Activated CD4-positive, alpha-beta memory T cell treated with anti-CD3 and anti-CD28 coated beads, Interleukin-2, amount 10 ng/mL, durations not matched to agents 7 days and 5 days (primary cell): Measurements from ENCODE around the gene GXYLT2. TPM values are rescaled to one million over a fixed set of nuclear protein-coding genes. Genes with fewer than 3 reads are reported as not detected.

ENCODE experiments used
- CTCF ChIA-PET: fragments of 350-600 bp; sonication (Branson Sonifier 250); formaldehyde crosslinking; loops from one replicate; lab custom pipeline; 2021; ENCODE audit warnings: antibody characterized with exemption, inconsistent platforms; lab: Charles Lee
- POLR2A ChIA-PET: fragments of 350-600 bp; sonication (Branson Sonifier 250); formaldehyde crosslinking; loops from one replicate; lab custom pipeline; 2021; ENCODE audit warnings: antibody characterized with exemption; lab: Charles Lee
- DNase-seq: peaks from one replicate; pipeline ENCODE4 v3.0.0-alpha.2; 2020
- H3K27ac Mint-ChIP-seq: one replicate; pipeline ENCODE4 v1.8.0; 2021; ENCODE audit warnings: mild to moderate bottlenecking, mixed read lengths
- H3K27me3 Mint-ChIP-seq: one replicate; pipeline ENCODE4 v1.8.0; 2021; ENCODE audit warnings: mixed read lengths
- H3K36me3 Mint-ChIP-seq: one replicate; pipeline ENCODE4 v1.8.0; 2021; ENCODE audit warnings: low read depth, mixed read lengths
- H3K4me1 Mint-ChIP-seq: one replicate; pipeline ENCODE4 v1.8.0; 2021; ENCODE audit warnings: mixed read lengths
- H3K4me3 Mint-ChIP-seq: one replicate; pipeline ENCODE4 v1.8.0; 2021; ENCODE audit warnings: mild to moderate bottlenecking, mixed read lengths
- H3K9me3 Mint-ChIP-seq: one replicate; pipeline ENCODE4 v1.8.0; 2021; ENCODE audit warnings: mixed read lengths
- total RNA-seq, 2 experiments: library from RNA; stranded (reverse); gene quantifications; one replicate each; pipeline ENCODE4 v1.2.3, GENCODE V29; 2021

The GXYLT2 gene
- total RNA-seq, 2 experiments from 2014 or later = not detected

DNA sequence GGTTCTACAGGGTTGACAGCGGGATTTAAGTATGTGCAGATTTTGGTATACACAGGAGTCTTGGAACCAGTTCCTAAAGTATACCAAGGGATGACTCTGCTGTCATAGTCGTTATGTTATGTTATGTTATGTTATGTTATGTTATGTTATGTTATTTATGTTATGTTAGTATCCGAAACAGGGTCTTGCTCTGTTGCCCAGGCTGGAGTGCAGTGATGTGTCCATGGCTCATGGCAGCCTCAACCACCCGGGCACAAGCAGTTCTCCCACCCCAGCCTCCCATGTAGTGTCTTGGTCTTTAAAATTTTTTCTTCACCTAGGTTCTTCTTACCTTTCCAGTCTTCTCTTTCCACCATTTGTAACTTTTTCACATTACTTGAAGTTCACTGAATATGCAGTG lies 130.5 kb downstream of the GXYLT2 start:
- ChIA-PET CTCF (no interaction called here), POLR2A (no interaction called here)
- peaks cover 30% of the 10 kb centered on the region for H3K4me1 Mint-ChIP-seq
- no peak overlapping the region for H3K27ac Mint-ChIP-seq
- H3K9me3 Mint-ChIP-seq = no peaks in the 10 kb centered on the region
- H3K36me3 Mint-ChIP-seq = peaks cover 36% of the 10 kb centered on the region
- H3K27me3 Mint-ChIP-seq = no peaks in the 10 kb centered on the region
- DNase-seq = no peak
- H3K4me3 Mint-ChIP-seq = no peak overlapping the region

DNA sequence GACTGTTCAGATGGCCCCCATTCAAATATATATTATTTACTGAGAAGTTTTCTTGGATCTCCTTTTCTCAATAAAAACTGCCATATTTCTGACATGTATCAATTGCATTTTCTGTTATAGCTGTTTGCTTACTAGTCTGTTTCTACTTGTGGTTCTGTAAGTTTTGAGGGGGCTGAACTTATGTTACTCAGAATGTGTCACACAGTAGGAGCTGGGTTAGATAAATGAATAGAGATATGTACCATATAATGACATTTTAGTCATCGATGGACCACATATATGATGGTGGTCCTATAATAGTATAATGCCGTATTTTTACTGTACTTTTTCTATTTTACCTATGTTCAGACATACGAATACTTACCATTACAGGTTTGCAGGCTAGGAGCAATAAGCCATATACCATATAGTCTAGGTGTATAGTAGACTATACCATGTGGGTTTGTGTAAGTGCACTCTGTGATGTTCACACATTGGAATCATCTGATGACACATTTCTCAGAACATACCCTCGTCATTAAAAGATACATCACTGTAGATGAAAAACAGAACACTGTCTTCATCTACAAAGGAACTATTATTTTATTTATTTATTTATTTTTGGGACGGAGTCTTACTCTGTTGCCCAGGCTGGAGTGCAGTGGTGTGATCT lies 131.1 kb downstream of the GXYLT2 start:
- POLR2A ChIA-PET = no interaction called here
- no peaks in the 10 kb centered on the region for H3K27me3 Mint-ChIP-seq
- DNase-seq = no peak
- H3K27ac Mint-ChIP-seq = no peak overlapping the region
- H3K4me3 Mint-ChIP-seq = no peak overlapping the region
- no peaks in the 10 kb centered on the region for H3K9me3 Mint-ChIP-seq
- CTCF ChIA-PET = no interaction called here
- peaks cover 36% of the 10 kb centered on the region for H3K36me3 Mint-ChIP-seq
- peaks cover 30% of the 10 kb centered on the region for H3K4me1 Mint-ChIP-seq

DNA sequence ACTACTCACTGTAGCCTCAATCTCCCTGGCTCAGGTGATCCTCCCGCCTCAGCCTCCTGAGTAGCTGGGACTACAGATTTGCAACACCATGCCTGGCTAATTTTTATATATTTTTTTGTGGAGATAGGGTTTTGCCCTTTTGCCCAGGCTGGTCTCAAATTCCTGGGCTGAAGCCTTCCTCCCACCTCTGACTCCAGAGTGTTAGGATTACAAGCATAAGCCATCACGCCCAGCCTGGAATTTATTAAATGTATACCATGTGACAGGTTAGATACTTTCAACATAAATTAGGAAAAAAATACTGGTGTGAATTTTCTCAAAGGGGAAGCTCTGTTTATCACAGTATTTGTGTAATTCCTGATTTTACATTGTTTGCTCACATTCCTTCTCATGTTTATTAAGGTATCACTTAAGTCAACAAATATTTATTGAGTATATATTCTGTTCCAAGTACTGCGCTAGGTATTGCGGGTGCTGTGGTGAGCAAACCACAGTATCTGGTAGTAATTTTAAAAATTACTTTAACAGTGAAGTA lies 133.5 kb downstream of the GXYLT2 start:
- Mint-ChIP-seq H3K4me1 (peaks cover 36% of the 10 kb centered on the region), H3K27ac (no peak overlapping the region), H3K4me3 (no peak overlapping the region), H3K9me3 (no peaks in the 10 kb centered on the region), H3K36me3 (peaks cover 26% of the 10 kb centered on the region), H3K27me3 (no peaks in the 10 kb centered on the region)
- no peak for DNase-seq
- ChIA-PET POLR2A (interaction anchor here (2.1 kb wide), 1 partner anchor 12 kb away, joined by 6 read pairs; no protein-coding TSS in a partner anchor), CTCF (interaction anchor here (0.7 kb wide), 1 partner anchor 359 kb away, joined by 3 read pairs; no protein-coding TSS in a partner anchor)

DNA sequence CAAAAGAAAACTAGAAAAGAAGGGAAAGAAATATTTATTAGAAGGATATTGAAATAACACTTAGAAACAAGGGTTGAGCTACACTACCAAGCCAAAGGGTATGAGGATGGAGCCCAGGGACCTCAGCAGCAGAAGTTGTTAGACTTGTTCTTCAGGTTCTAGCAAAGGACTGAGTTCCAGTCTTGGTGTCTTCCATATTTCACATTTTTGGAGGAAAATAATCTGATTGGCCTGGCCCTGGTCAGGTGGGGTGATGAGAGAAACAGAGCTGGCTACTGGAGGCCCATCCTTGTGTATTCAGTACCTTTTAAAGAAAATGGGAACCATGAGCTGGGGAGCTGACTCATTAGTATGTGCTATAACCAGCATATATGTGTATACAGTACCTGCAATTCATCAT lies 137.0 kb downstream of the GXYLT2 start:
- POLR2A ChIA-PET = no interaction called here
- H3K27ac Mint-ChIP-seq = no peak overlapping the region
- H3K27me3 Mint-ChIP-seq = no peaks in the 10 kb centered on the region
- H3K4me1 Mint-ChIP-seq = peaks cover 43% of the 10 kb centered on the region
- H3K4me3 Mint-ChIP-seq = no peak overlapping the region
- CTCF ChIA-PET = interaction anchor here (1.8 kb wide), 1 partner anchor 31 kb away, joined by 5 read pairs; no protein-coding TSS in a partner anchor
- DNase-seq = no peak
- H3K36me3 Mint-ChIP-seq = peaks cover 25% of the 10 kb centered on the region
- no peaks in the 10 kb centered on the region for H3K9me3 Mint-ChIP-seq

DNA sequence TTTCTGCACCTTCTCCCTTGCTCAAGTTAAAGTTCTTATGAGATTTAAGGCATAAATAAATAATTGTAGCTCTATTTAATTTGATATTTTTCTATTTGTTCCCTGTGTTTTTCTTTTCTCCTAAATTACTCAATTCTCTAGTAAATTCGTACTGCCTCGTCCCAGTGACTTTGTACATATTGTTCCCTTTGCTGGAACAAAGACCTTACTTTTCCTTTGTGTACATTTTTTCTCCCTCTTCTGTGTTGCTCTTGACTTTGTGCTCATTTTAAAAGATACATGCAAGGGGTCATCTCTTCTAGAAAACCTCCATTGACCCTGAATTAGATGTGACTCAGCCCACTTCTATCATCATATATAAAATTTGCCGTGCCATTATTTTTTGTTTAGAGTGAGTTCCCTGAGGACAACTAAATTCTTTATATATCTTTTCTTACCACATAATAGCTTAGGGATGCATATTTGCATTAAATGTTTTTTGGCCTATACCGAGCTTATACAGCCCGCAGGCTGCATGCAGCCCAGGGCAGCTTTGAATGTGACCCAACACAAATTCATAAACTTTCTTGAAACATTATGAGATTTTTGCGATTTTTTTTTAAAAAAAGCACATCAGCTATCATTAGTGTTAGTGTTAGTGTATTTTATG lies 138.4 kb downstream of the GXYLT2 start:
- no peak overlapping the region for H3K4me3 Mint-ChIP-seq
- no peaks in the 10 kb centered on the region for H3K9me3 Mint-ChIP-seq
- peaks cover 28% of the 10 kb centered on the region for H3K36me3 Mint-ChIP-seq
- ChIA-PET POLR2A (interaction anchor here (0.7 to 1.1 kb wide), 2 partner anchors 29 to 34 kb away, joined by 3 to 4 read pairs; partner anchors contain the start of gene PPP4R2), CTCF (interaction anchor here (1.5 kb wide), 1 partner anchor 30 kb away, joined by 4 read pairs; no protein-coding TSS in a partner anchor)
- no peak for DNase-seq
- no peak overlapping the region for H3K27ac Mint-ChIP-seq
- no peaks in the 10 kb centered on the region for H3K27me3 Mint-ChIP-seq
- H3K4me1 Mint-ChIP-seq = peaks cover 45% of the 10 kb centered on the region

Other genes starting within 250 kb of the GXYLT2 start
- gene SHQ1, start 39.6 kb upstream of the GXYLT2 start, total RNA-seq = 10 to 100 TPM; 16.7 to 20.6 TPM
- 100 to 1,000 TPM; 105 to 106 TPM for gene PPP4R2, start 108.8 kb downstream of the GXYLT2 start, total RNA-seq
- 1 to 10 TPM; 6.3 to 7.1 TPM for gene EBLN2, start 173.6 kb downstream of the GXYLT2 start, total RNA-seq